Activated naive CD8-positive, alpha-beta T cell treated with anti-CD3 and anti-CD28 coated beads, Interleukin-2, amount 50 U/mL, for 16 hours (primary cell): ENCODE measurements around the gene PAQR9.

Experiments used
- DNase-seq: peaks from one replicate; pipeline ENCODE4 v3.0.0-alpha.2; 2020; ENCODE audit warnings: low read depth, low spot score

The PAQR9 gene

GRCh38 chr3:142951794-142952193, 11.7 kb downstream of the PAQR9 start:
- no peak for DNase-seq

- no peak for DNase-seq
These were observed 12.5 kb downstream of the PAQR9 start for GRCh38 chr3:142950972-142951371.

- no peak for DNase-seq
These were observed 15.5 kb downstream of the PAQR9 start for GRCh38 chr3:142947799-142948575.

- DNase-seq = no peak
These were observed 16.1 kb downstream of the PAQR9 start for GRCh38 chr3:142947352-142947751.

GRCh38 chr3:142946861-142947260, 16.6 kb downstream of the PAQR9 start:
- DNase-seq = no peak

GRCh38 chr3:142945023-142945422, 18.5 kb downstream of the PAQR9 start:
- DNase-seq = no peak

GRCh38 chr3:142944342-142944741, 19.1 kb downstream of the PAQR9 start:
- no peak for DNase-seq

GRCh38 chr3:142943870-142944269, 19.6 kb downstream of the PAQR9 start:
- DNase-seq = no peak

- no peak for DNase-seq
These were observed 20.1 kb downstream of the PAQR9 start for GRCh38 chr3:142943349-142943748.

- DNase-seq = no peak
These were observed 21.9 kb downstream of the PAQR9 start for GRCh38 chr3:142941373-142942123.

GRCh38 chr3:142940472-142940871, 23.0 kb downstream of the PAQR9 start:
- DNase-seq = no peak

GRCh38 chr3:142940000-142940399, 23.5 kb downstream of the PAQR9 start:
- DNase-seq = no peak

- no peak for DNase-seq
These were observed 27.5 kb downstream of the PAQR9 start for GRCh38 chr3:142935963-142936362.

- DNase-seq = no peak
These were observed 28.6 kb downstream of the PAQR9 start for GRCh38 chr3:142934887-142935269.

GRCh38 chr3:142934128-142934886, 29.2 kb downstream of the PAQR9 start:
- DNase-seq = no peak

GRCh38 chr3:142931222-142931621, 32.3 kb downstream of the PAQR9 start:
- DNase-seq = no peak

- no peak for DNase-seq
These were observed 33.0 kb downstream of the PAQR9 start for GRCh38 chr3:142930463-142930862.

GRCh38 chr3:142929890-142930289, 33.6 kb downstream of the PAQR9 start:
- no peak for DNase-seq

- DNase-seq = no peak
These were observed 34.4 kb downstream of the PAQR9 start for GRCh38 chr3:142929109-142929508.

- no peak for DNase-seq
These were observed 37.0 kb downstream of the PAQR9 start for GRCh38 chr3:142926368-142926944.

GRCh38 chr3:142925140-142925539, 38.3 kb downstream of the PAQR9 start:
- DNase-seq = no peak

GRCh38 chr3:142923694-142924093, 39.8 kb downstream of the PAQR9 start:
- DNase-seq = no peak
